ENCODE results near the gene PIK3C2A. TPM values are rescaled to one million over a fixed set of nuclear protein-coding genes. Genes with fewer than 3 reads are reported as not detected.
A peak's percentile ranks its signal among the peaks of the same experiment; 100 is the strongest.
"Not testable (repeated sequence)": the region's sequence is repeated elsewhere in the genome, so short reads cannot be mapped to it uniquely, and the experiment has no call there.

The PIK3C2A gene
- polyA plus RNA-seq, 6 donors from 2014 or later: 6.0 to 14.2 (median 12.3) TPM

DNA sequence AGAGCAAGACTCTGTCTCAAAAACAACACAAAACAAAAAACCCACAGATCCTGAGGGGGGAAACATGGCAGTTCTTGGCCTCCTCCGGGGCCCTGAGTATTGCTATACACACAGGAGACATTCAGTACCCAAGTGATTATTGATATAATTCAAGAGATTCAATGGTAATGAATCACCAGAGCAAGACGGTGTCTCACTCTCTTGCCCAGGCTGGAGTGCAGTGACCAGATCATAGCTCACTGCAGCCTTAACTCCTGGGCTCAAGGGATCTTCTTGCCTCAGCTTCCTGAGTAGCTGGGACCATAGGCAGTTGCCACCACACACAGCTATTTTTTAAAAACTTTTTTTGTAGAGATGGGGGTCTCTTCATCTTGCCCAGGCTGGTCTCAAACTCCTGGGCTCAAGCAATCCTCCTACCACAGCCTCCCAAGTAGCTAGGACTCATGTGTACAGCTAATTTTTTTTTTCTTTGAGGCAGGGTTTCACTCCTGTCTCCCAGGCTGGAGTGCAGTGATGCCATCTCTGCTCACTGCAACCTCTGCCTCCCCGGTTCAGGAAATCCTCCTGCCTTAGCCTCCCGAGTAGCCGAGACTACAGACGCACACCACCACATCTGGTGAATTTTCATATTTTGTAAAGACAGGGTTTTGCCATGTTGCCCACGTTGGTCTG lies 21.8 kb upstream of the PIK3C2A start:
- no peak for DNase-seq
- Mint-ChIP-seq H3K27me3 (no peaks in the 10 kb centered on the region), H3K9me3 (no peaks in the 10 kb centered on the region), H3K27ac (no peak overlapping the region), H3K4me3 (peak overlapping the region in 2 of 8 donors; percentile 4 to 23), H3K36me3 (no peaks in the 10 kb centered on the region), H3K4me1 (peaks cover 12 to 27% (median 23%) of the 10 kb centered on the region in 3 donors)
- no peak for ATAC-seq (ENCODE audit: low read depth in 2 of 2)

DNA sequence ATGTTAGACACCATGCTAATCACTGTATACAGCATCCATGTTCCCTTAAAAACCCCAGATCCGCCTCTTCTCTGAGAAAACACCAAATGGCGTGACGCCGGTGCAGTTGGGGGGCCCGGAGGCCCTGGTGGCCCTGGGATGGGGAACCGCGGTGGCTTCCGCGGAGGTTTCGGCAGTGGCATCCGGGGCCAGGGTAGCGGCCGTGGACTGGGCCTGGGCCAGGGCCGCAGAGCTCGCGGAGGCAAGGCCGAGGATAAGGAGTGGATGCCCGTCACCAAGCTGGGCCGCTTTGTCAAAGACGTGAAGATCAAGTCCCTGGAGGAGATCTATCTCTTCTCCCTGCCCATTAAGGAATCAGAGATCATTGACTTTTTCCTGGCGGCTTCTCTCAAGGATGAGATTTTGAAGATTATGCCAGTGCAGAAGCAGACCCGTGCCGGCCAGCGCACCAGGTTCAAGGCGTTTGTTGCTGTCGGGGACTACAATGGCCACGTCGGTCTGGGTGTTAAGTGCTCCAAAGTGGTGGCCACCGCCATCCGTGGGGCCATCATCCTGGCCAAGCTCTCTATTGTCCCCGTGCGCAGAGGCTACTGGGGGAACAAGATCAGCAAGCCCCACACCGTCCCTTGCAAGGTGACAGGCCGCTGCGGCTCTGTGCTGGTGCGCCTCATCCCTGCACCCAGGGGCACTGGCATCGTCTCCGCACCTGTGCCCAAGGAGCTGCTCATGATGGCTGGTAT lies 20.6 kb upstream of the PIK3C2A start:
- H3K9me3 Mint-ChIP-seq; H3K36me3 Mint-ChIP-seq; H3K27ac Mint-ChIP-seq; DNase-seq; ATAC-seq (ENCODE audit: low read depth in 2 of 2); H3K27me3 Mint-ChIP-seq; H3K4me3 Mint-ChIP-seq: not testable (repeated sequence)
- H3K4me1 Mint-ChIP-seq: peaks cover 12 to 27% (median 23%) of the 10 kb centered on the region in 3 donors

GRCh38 chr11:17224727-17225126 lies 16.9 kb upstream of the PIK3C2A start:
- no peak overlapping the region for H3K4me3 Mint-ChIP-seq
- DNase-seq (no peak), ATAC-seq (ENCODE audit: low read depth in 2 of 2) (no peak)
- no peaks in the 10 kb centered on the region for H3K4me1 Mint-ChIP-seq
- H3K27ac Mint-ChIP-seq: peak overlapping the region in 2 of 6 donors; percentile 12 to 54
- H3K27me3 Mint-ChIP-seq: no peaks in the 10 kb centered on the region
- H3K36me3 Mint-ChIP-seq: no peaks in the 10 kb centered on the region
- no peaks in the 10 kb centered on the region for H3K9me3 Mint-ChIP-seq

DNA sequence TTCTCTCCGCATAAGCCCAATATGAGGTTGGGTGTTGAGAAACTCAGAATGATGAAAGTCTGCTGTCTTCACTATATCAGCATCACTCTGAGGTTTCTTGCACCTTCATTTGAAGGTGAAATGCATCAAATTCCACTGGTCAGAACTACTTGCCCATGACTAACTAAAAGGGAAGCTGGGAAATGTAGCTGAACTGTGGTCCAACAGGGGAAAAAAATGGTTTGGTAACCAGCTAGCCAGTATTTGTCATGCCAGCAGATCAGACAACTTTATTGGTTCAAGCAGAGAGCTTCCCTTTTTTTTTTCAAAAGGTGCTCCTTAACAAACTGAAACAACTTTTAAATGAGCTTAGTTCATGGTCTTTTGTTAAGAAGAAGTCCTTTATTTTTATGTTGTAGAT lies 14.2 kb upstream of the PIK3C2A start:
- H3K27me3 Mint-ChIP-seq: no peaks in the 10 kb centered on the region
- no peak overlapping the region for H3K27ac Mint-ChIP-seq
- no peak overlapping the region for H3K4me3 Mint-ChIP-seq
- no peaks in the 10 kb centered on the region for H3K9me3 Mint-ChIP-seq
- ATAC-seq (ENCODE audit: low read depth in 2 of 2) (no peak), DNase-seq (no peak)
- H3K36me3 Mint-ChIP-seq: no peaks in the 10 kb centered on the region
- H3K4me1 Mint-ChIP-seq: no peaks in the 10 kb centered on the region

DNA sequence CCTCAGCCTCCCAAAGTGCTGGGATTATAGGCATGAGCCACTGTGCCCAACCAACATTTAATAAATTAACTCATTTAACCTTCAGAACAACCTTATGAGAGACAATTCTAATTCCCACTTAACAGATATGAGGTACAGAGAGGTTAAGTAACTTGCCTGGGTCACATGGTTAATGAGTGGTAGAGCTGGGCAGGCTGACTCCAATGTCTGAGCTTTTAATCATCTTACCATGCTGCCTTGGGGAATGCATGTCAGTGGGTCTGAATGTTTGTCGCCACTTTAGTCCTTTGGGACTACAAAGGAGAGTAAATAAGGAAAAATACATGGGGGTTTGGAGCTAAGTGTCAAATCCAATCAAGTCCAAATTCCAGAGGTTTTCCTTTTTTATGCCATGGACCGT lies 11.2 kb upstream of the PIK3C2A start:
- peaks cover 4 to 8% of the 10 kb centered on the region in 2 donors for H3K36me3 Mint-ChIP-seq
- peaks cover 0 to 7% (median 0%) of the 10 kb centered on the region in 3 donors for H3K4me1 Mint-ChIP-seq
- H3K9me3 Mint-ChIP-seq: peaks cover 0 to 10% (median 4%) of the 10 kb centered on the region in 7 donors
- H3K4me3 Mint-ChIP-seq: no peak overlapping the region
- H3K27me3 Mint-ChIP-seq: no peaks in the 10 kb centered on the region
- no peak overlapping the region for H3K27ac Mint-ChIP-seq
- ATAC-seq (ENCODE audit: low read depth in 2 of 2): no peak
- no peak for DNase-seq

- H3K4me3 Mint-ChIP-seq: no peak overlapping the region
Observed at GRCh38 chr11:17218403-17218802, 10.6 kb upstream of the PIK3C2A start.

DNA sequence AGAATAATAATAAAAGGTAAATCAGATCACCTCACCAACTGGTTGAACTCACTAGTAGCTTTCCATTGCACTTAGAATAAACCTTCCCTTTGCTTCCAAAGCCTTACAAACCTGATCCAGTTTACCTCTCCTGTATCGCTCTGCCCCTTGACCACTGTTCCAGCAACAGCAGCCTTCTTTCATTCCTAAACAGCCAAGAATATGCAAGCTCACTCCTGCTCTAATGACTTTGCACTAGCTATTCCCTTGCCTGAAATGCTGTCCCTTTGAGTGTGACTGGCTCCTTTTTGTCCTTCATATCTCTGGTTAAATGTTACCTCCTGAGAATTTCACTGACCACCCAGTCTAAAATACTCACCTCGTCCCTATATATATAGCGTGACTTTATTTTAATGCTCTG lies 9.6 kb upstream of the PIK3C2A start:
- no peak overlapping the region for H3K4me3 Mint-ChIP-seq
- H3K27ac Mint-ChIP-seq: peak overlapping the region in 1 of 6 donors; percentile 31

More at GRCh38 chr11:17218403-17218802, 10.6 kb upstream of the PIK3C2A start:
- no peaks in the 10 kb centered on the region for H3K27me3 Mint-ChIP-seq
- ATAC-seq (ENCODE audit: low read depth in 2 of 2) (no peak), DNase-seq (no peak)
- H3K9me3 Mint-ChIP-seq: peaks cover 0 to 13% (median 4%) of the 10 kb centered on the region in 7 donors
- peaks cover 0 to 7% (median 0%) of the 10 kb centered on the region in 3 donors for H3K4me1 Mint-ChIP-seq
- no peak overlapping the region for H3K27ac Mint-ChIP-seq
- peaks cover 4 to 8% of the 10 kb centered on the region in 2 donors for H3K36me3 Mint-ChIP-seq

DNA sequence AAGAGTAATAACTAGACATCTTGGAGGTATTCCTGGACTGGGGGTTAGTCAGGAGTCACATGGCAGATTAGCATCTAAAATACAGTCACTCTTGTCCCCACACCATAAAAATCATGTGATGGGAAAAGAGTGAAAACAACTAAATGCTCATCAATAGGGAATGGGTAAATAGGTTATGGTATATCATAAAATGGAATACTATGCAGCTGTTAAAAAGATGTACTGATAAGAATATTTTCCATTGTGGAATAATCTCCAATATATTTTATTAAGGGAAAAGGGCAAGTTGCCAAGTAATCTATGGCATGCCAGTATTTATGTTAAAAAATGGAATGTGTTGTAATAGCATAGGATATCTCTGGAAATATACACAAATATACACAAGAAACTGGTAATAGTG lies 6.6 kb upstream of the PIK3C2A start:
- no peak for DNase-seq
- H3K27ac Mint-ChIP-seq: no peak overlapping the region
- H3K9me3 Mint-ChIP-seq: peaks cover 0 to 13% (median 4%) of the 10 kb centered on the region in 7 donors
- peaks cover 4 to 8% of the 10 kb centered on the region in 2 donors for H3K36me3 Mint-ChIP-seq
- no peak overlapping the region for H3K4me3 Mint-ChIP-seq
- no peak for ATAC-seq (ENCODE audit: low read depth in 2 of 2)
- peaks cover 14 to 18% (median 16%) of the 10 kb centered on the region in 3 donors for H3K4me1 Mint-ChIP-seq
- H3K27me3 Mint-ChIP-seq: no peaks in the 10 kb centered on the region

More for the DNA sequence above, 9.6 kb upstream of the PIK3C2A start:
- Mint-ChIP-seq H3K36me3 (peaks cover 4 to 8% of the 10 kb centered on the region in 2 donors), H3K4me1 (peaks cover 0 to 7% (median 0%) of the 10 kb centered on the region in 3 donors), H3K9me3 (peaks cover 0 to 13% (median 4%) of the 10 kb centered on the region in 7 donors), H3K27me3 (no peaks in the 10 kb centered on the region)
- DNase-seq: no peak
- ATAC-seq (ENCODE audit: low read depth in 2 of 2): no peak

DNA sequence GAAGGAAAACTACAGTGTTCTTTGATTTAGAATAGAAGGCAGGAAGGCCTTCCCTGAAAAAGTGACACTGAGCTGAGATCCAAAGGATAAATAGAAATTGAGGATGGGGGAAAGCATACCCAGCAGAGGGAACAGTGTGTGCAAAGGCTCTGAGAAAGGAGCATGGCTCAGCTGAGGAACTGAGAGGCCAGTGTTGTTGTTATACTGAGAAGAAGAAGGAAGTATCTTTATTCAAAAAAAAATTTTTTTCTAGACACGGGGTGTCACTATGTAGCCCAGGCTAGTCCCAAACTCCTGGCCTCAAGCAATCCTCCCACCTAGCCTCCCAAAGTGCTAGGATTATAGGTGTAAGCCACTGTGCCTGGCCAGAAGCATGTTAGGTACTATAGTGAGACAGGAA lies 3.5 kb upstream of the PIK3C2A start:
- Mint-ChIP-seq H3K4me1 (peaks cover 39 to 43% (median 40%) of the 10 kb centered on the region in 3 donors), H3K4me3 (no peak overlapping the region), H3K36me3 (peaks cover 4 to 8% of the 10 kb centered on the region in 2 donors), H3K27me3 (no peaks in the 10 kb centered on the region), H3K9me3 (peaks cover 0 to 13% (median 4%) of the 10 kb centered on the region in 7 donors), H3K27ac (peak overlapping the region; percentile 16 to 72 (median 23))
- ATAC-seq (ENCODE audit: low read depth in 2 of 2) (no peak), DNase-seq (no peak)

DNA sequence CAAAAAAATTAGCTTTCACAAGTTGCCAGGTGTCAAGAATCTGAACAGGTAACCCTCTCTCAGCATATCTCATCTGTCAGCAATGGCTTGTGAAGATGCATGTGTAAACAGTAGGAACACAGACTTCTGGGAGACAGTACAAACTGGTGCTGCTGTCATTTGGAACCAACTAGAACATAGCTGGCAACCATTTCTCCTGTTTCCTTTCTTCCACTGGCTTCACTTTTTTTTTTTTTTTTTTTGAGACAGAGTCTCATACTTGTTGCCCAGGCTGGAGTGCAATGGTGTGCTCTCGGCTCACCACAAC lies 2.1 kb upstream of the PIK3C2A start:
- Mint-ChIP-seq H3K4me1 (peaks cover 33 to 46% (median 44%) of the 10 kb centered on the region in 3 donors), H3K27ac (peak overlapping the region in 5 of 6 donors; percentile 90 to 99 (median 99)), H3K9me3 (peaks cover 0 to 8% (median 4%) of the 10 kb centered on the region in 7 donors), H3K27me3 (no peaks in the 10 kb centered on the region), H3K4me3 (peak overlapping the region in 5 of 8 donors; percentile 54 to 99 (median 94)), H3K36me3 (no peaks in the 10 kb centered on the region)
- DNase-seq (no peak), ATAC-seq (ENCODE audit: low read depth in 2 of 2) (no peak)

DNA sequence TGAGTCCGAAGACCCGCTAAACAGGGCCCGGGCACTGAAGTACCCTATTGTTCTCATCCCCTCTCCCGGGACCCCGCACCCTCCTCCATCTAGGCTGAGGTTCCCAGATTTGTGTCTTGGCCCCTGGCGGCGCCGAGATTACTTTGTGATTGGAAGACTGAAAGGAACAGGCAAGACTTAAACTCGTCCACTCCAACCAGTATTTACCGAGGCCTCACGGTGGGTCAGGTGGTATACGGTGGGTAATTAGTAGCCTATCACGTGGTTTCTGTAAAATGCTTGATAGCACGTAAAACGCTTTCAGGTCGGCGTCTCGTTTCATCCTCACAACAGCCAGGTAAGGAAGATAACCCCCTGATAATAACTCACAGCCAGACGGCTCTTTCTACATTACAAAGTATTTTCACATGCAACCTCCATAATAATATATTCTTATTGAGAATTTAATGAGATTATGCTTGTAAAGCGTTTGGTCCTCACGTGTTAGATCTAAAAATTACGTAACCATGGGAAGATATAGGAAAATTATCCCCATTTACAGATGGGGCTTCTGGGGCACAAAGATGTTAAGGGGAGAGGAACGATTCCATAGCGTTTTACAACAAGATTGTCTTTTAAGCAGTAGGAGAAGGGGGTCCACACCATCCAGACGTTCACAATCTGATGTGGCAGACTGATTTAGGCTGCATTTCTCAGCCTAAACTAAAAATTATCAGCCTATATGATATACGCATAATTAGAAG lies 642 bp upstream of the PIK3C2A start:
- H3K9me3 Mint-ChIP-seq: no peaks in the 10 kb centered on the region
- peak overlapping the region; percentile 90 to 100 (median 99) for H3K4me3 Mint-ChIP-seq
- no peaks in the 10 kb centered on the region for H3K27me3 Mint-ChIP-seq
- peaks cover 39 to 52% (median 49%) of the 10 kb centered on the region in 3 donors for H3K4me1 Mint-ChIP-seq
- peak overlapping the region; percentile 98 to 99 (median 99) for H3K27ac Mint-ChIP-seq
- DNase-seq (peak; percentile 72), ATAC-seq (ENCODE audit: low read depth in 2 of 2) (peak; percentile 64 to 71)
- H3K36me3 Mint-ChIP-seq: no peaks in the 10 kb centered on the region

- DNase-seq (no peak), ATAC-seq (ENCODE audit: low read depth in 2 of 2) (no peak)
- Mint-ChIP-seq H3K27ac (peak overlapping the region in 4 of 6 donors; percentile 95 to 99 (median 99)), H3K36me3 (no peaks in the 10 kb centered on the region), H3K9me3 (no peaks in the 10 kb centered on the region), H3K4me1 (peaks cover 40 to 64% (median 62%) of the 10 kb centered on the region in 3 donors), H3K4me3 (peak overlapping the region; percentile 90 to 100 (median 99)), H3K27me3 (no peaks in the 10 kb centered on the region)
Observed at GRCh38 chr11:17206463-17206862, 1.3 kb downstream of the PIK3C2A start.

- Mint-ChIP-seq H3K4me1 (peaks cover 12 to 37% (median 29%) of the 10 kb centered on the region in 3 donors), H3K9me3 (no peaks in the 10 kb centered on the region), H3K4me3 (no peak overlapping the region), H3K27me3 (no peaks in the 10 kb centered on the region), H3K27ac (no peak overlapping the region), H3K36me3 (no peaks in the 10 kb centered on the region)
- no peak for DNase-seq
- ATAC-seq (ENCODE audit: low read depth in 2 of 2): no peak
Observed at GRCh38 chr11:17197431-17197898, 10.3 kb downstream of the PIK3C2A start.
